AG04450 (cell line): ENCODE data around the gene HAX1. TPM values are rescaled to one million over a fixed set of nuclear protein-coding genes. Genes with fewer than 3 reads are reported as not detected.

Experiments
- CTCF ChIA-PET: fragments of 300-600, 350-600 bp; formaldehyde crosslinking; extraction: SDS; loops from one replicate; lab custom pipeline; 2022; ENCODE audit warnings: antibody characterized with exemption, inconsistent platforms; lab: Charles Lee
- POLR2A ChIA-PET: fragments of 350-600 bp; formaldehyde crosslinking; extraction: SDS; loops from one replicate; lab custom pipeline; 2021; ENCODE audit warnings: antibody characterized with exemption, inconsistent platforms; lab: Yijun Ruan, JAX
- DNase-seq: peaks from one replicate; pipeline ENCODE4 v3.0.0-alpha.2; 2011; ENCODE audit warnings: low read depth, low spot score
- H3K27ac ChIP-seq: one replicate; pipeline ENCODE4 v1.5.1; 2012; ENCODE audit warnings: low read depth, low read length, control low read depth
- H3K27me3 ChIP-seq: one replicate; pipeline ENCODE4 v1.6.0; 2012; ENCODE audit warnings: low read length; ENCODE audit not compliant: control insufficient read depth, insufficient read depth
- H3K4me3 ChIP-seq: 2 replicates; pipeline ENCODE4 v1.5.1; 2011; ENCODE audit warnings: mild to moderate bottlenecking, low read depth, low read length, control low read depth
- H3K9me3 ChIP-seq: 2 replicates; pipeline ENCODE4 v1.5.1; 2012; ENCODE audit warnings: low read length; ENCODE audit not compliant: control insufficient read depth, insufficient read depth
- CTCF ChIP-seq: IDR thresholded peaks from 2 replicates; pipeline ENCODE4 v1.5.1; 2011; ENCODE audit warnings: low read depth, low read length, control low read depth, inconsistent platforms
- polyA plus RNA-seq: library from polyadenylated mRNA; depleted of rRNA; stranded (reverse); fragments of >200 nt; gene quantifications from 2 replicates; pipeline ENCODE4 v1.2.3, GENCODE V29; 2011

HAX1 gene
- polyA plus RNA-seq, 1 experiment, result 131 TPM

- ChIA-PET POLR2A (no interaction called here), CTCF (interaction anchor here (0.7 kb wide), 1 partner anchor 445 kb away, joined by 3 read pairs; no protein-coding TSS in a partner anchor)
- no peaks in the 10 kb centered on the region for H3K9me3 ChIP-seq
- no peak for DNase-seq
- H3K27ac ChIP-seq, result no peak overlapping the region
- H3K27me3 ChIP-seq, result no peaks in the 10 kb centered on the region
- TF ChIP-seq CTCF, result no peak
- H3K4me3 ChIP-seq, result no peak overlapping the region
Measured at GRCh38 chr1:154241703-154242351, 30.6 kb upstream of the HAX1 start.

- TF ChIP-seq CTCF, result no peak
- POLR2A ChIA-PET, result no interaction called here
- Histone ChIP-seq H3K27me3 (no peaks in the 10 kb centered on the region), H3K9me3 (no peaks in the 10 kb centered on the region), H3K27ac (no peak overlapping the region), H3K4me3 (no peak overlapping the region)
- CTCF ChIA-PET, result no interaction called here
- no peak for DNase-seq
Measured at GRCh38 chr1:154253671-154254070, 18.8 kb upstream of the HAX1 start.

- no peak for DNase-seq
- Histone ChIP-seq H3K9me3 (no peaks in the 10 kb centered on the region), H3K27me3 (no peaks in the 10 kb centered on the region), H3K4me3 (no peak overlapping the region), H3K27ac (no peak overlapping the region)
- TF ChIP-seq CTCF, result no peak
- ChIA-PET POLR2A (no interaction called here), CTCF (no interaction called here)
Measured at GRCh38 chr1:154256686-154257085, 15.7 kb upstream of the HAX1 start.

- CTCF ChIA-PET, result interaction anchor here (1.3 kb wide), 1 partner anchor 13 kb away, joined by 3 read pairs; the partner anchor contains the start of gene HAX1
- POLR2A ChIA-PET, result no interaction called here
- Histone ChIP-seq H3K4me3 (no peak overlapping the region), H3K9me3 (no peaks in the 10 kb centered on the region), H3K27ac (no peak overlapping the region), H3K27me3 (no peaks in the 10 kb centered on the region)
- DNase-seq, result no peak
- no peak for TF ChIP-seq CTCF
Measured at GRCh38 chr1:154258784-154259183, 13.6 kb upstream of the HAX1 start.

GRCh38 chr1:154260127-154260526, 12.3 kb upstream of the HAX1 start:
- POLR2A ChIA-PET, result interaction anchor here (0.6 kb wide), 1 partner anchor 330 kb away, joined by 10 read pairs; no protein-coding TSS in a partner anchor
- H3K9me3 ChIP-seq, result no peaks in the 10 kb centered on the region
- no peak for TF ChIP-seq CTCF
- DNase-seq, result no peak
- H3K27ac ChIP-seq, result no peak overlapping the region
- CTCF ChIA-PET, result interaction anchor here (1.3 kb wide), 1 partner anchor 12 kb away, joined by 3 read pairs; the partner anchor contains the start of gene HAX1
- no peak overlapping the region for H3K4me3 ChIP-seq
- no peaks in the 10 kb centered on the region for H3K27me3 ChIP-seq
